IPS-NIHi11 (cell line): Measurements from ENCODE around the gene AP4M1.
"Not testable (repeated sequence)": the region's sequence is repeated elsewhere in the genome, so short reads cannot be mapped to it uniquely, and the experiment has no call there.

Experiments used
- DNase-seq: peaks from one replicate; pipeline ENCODE4 v3.0.0; 2012; ENCODE audit warnings: mixed read lengths, low spot score

The AP4M1 gene

DNA sequence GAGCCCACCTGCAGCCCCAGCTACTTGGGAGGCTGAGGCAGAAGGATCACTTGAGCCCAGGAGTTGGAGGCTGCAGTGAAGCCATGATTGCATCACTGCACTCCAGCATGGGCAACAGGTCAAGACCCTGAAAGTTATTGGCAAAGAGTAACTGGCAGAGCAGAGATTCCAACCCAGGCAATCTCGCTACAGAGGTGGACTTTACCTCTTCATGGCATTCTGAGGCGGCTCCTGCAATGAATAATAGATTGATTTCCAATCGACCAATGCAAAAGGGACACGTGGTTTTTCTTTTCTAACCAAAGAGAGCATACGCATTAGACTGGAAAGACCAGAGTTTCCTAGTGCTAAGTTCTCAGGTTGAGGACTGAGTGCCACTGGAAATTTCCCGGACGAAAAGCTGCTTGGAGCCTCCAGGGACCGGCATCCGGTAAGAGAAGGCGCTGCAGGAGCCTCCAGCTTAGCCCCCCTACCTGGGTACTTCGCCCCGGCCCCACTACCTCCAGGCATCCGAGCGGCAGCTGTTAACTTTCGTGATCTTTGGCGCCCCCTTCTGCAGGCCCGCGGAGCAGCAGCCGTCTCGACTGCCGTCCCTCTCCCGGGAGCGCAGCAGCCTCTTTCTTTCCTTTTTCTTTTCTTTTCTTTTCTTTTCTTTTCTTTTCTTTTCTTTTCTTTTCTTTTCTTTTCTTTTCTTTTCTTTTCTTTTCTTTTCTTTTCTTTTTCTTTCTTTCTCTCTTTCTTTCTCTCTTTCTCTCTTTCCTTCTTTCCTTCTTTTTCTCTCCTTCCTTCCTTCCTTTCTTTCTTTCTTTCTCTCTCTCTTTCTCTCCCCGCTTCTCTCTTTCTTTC is 29.4 kb downstream of the AP4M1 start:
- DNase-seq = peak; percentile 88

GRCh38 chr7:100132126-100132525 is 30.7 kb downstream of the AP4M1 start:
- no peak for DNase-seq

DNA sequence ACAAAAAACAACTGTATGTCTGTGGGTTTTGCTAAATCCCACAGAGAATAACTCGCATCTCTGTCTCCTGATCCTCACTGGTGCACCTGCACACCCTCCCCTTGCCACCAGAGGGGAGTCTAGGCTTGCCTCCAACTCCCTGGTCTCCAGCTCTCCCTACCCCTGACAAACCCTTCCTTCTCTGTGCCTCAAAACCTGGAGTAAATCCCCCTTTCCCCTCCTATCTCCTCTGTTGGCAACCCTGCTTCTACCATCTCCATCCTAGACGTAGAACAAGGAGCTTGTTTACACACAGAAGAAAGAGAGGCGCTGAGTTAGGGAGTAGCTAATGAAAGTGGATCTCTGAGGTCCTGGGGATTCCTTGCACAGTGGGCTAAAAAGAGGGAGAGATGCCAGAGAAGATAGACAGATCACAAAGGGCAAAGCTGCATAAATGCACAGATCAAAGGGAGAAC is 31.3 kb downstream of the AP4M1 start:
- peak; percentile 73 for DNase-seq

- no peak for DNase-seq
These were observed 36.7 kb downstream of the AP4M1 start for GRCh38 chr7:100137851-100138760.

DNA sequence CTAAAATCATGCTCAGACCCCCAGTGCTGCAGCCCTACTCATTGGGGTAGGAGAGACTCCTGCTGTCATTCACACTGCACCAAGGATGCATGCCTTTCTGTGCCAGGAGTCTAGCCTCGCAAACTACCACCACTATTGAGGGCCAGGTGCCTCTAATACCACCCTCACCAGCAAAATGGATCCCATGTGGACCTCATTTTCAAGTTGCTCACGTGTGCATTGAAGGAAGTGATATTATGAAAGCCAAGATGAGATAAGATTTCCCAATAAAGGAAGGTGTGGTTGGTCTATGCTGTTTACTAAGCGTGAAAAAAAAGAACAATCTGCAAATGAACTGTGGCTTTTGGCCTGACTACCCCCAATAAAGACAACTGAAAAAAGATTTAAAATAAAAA is 40.1 kb downstream of the AP4M1 start:
- DNase-seq = no peak

GRCh38 chr7:100142461-100142860 is 41.0 kb downstream of the AP4M1 start:
- DNase-seq = no peak

DNA sequence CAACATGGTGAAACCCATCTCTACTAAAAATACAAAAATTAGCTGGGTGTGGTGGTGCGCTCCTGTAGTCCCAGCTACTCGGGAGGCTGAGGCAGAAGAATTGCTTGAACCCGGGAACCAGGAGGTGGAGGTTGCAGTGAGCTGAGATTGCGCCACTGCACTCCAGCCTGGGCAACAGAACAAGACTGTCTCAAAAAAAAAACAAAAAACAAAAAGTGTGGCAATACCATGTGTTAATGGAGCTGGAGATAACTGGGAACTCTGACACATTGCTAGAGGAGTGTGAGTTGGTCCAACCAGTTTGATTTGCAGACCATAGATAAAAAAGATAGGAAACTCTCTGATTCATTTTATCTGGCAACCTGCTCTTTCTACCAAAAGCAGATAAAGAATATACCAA is 44.9 kb downstream of the AP4M1 start:
- DNase-seq = not testable (repeated sequence)

DNA sequence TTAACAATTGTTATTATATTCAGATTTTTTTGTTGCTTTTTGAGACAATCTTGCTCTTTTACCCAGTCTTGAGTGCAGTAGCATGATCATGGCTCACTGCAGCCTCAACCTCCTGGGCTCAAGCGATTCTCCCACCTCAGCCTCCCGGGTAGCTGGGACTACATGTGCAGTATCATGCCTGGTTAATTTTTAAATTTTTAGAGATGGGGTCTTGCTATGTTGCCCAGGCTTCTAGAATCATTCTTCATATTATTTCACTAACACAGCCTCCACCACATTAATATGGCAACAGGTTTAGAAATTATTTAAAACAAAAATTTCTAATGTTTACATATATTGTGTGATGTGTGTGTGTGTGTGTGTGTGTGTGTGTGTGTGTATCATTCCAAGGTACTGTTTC is 45.8 kb downstream of the AP4M1 start:
- no peak for DNase-seq

DNA sequence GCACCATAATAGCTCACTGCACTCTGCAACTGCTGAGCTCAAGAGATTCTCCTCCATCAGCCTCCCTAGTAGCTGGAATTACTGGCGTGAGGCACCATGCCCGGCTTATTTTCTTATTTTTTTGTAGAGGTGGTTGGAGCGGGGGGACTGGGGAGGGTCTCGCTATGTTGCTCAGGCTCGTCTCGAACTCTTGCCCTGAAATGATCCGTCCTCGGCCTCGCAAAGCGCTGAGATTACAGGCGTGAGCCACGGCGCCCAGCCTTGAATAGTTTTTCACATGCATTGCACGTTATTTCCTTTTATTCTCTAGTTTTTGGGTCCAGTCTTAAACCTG is 46.7 kb downstream of the AP4M1 start:
- no peak for DNase-seq

GRCh38 chr7:100148559-100149328 is 47.3 kb downstream of the AP4M1 start, which contains the start of gene LAMTOR4:
Gene LAMTOR4 (plus strand): TSS chr7:100148918. CDS start chr7:100148973, 55 bp downstream.
- DNase-seq = peak; percentile 99

- no peak for DNase-seq
These were observed 51.0 kb downstream of the AP4M1 start for GRCh38 chr7:100152404-100152803.

DNA sequence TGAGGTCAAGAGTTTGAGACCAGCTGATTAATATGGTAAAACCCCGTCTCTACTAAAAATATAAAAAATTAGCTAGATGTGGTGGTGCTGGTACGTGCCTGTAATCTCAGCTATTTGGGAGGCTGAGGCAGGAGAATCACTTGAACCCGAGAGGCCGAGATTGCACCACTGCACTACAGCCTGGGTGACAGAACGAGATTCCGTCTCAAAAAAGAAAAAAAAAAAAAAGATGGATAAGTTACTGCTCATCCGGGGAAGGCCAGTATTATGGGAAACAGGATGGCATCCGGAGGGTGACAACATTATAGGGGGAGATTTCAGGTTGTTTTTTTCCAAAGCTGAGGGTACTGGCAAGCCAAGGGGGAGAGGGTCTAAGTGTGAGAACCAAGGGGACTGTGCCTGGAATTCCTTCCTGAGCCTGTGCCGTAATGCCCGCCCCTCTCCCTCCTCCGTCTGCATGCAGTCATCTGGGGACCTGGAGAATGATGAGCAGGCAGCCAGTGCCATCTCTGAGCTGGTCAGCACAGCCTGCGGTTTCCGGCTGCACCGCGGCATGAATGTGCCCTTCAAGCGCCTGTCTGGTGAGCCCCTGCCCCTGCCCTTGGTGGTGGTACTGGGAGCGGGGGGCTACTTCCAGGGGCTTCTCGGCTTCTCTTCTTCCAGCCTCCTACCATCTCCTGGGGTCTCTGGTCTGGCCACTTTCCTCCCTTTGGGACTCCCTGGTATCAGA is 51.7 kb downstream of the AP4M1 start:
- no peak for DNase-seq

- DNase-seq = no peak
These were observed 52.5 kb downstream of the AP4M1 start for GRCh38 chr7:100153708-100154535.

DNA sequence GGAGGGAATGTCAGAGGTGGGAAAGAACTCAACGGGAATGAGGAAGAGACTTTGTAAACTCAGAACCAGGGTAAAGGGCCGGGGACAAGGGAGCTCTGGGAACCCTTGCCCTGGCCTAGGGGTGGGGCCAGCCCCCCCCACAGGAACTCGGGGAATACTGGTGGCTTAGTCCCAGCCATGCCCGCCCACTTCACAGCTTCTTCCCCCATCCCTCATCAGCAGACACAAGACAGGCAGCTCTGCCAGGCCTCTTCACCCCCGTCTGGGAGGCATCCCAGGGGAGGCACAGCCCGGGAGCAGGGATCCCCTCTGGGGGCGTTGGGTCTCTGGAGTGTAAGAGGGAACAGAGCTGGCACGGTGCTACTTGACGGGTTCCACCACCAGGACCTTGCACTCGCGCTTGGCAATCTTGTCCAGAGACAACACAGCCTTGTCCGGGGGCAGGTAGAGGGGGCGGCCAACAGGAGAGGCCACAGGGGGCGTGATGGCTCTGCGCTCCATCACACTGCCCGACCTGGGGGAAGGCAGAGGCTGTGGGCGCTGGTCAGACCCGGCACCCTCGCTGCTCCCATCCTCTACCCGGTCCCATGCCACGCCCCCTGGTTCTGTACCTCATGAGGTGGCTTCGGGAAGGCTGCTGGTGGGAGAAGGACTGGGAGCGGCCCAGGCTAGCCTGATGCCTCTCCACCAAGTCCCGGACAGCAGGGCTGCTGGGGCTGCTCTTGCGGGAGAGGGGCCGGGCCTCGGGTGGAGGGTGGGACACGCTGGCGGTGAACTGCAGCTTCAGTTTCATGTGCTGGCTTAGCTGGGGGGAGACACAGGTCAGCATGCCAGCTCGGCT is 53.4 kb downstream of the AP4M1 start:
- DNase-seq = no peak

GRCh38 chr7:100155553-100156317 is 54.3 kb downstream of the AP4M1 start:
- no peak for DNase-seq

- no peak for DNase-seq
These were observed 55.1 kb downstream of the AP4M1 start for GRCh38 chr7:100156331-100157068.

- no peak for DNase-seq
These were observed 55.6 kb downstream of the AP4M1 start for GRCh38 chr7:100157069-100157333.
